Measurements from ENCODE around the gene TFCP2L1.

Gene TFCP2L1

GRCh38 chr2:121256720-121257479 lies 28.1 kb downstream of the TFCP2L1 start:
- no peak for DNase-seq (ENCODE audit: low read depth)
- no peak overlapping the region for H3K4me3 ChIP-seq (ENCODE audit: control insufficient read depth, low read depth, low read length)
- TF ChIP-seq CTCF (conservative IDR thresholded peaks at IDR 0.05; ENCODE audit: control insufficient read depth, insufficient read depth, low read depth, low read length), result no peak

- no peak overlapping the region for H3K4me3 ChIP-seq (ENCODE audit: control insufficient read depth, low read depth, low read length)
- TF ChIP-seq CTCF (conservative IDR thresholded peaks at IDR 0.05; ENCODE audit: control insufficient read depth, insufficient read depth, low read depth, low read length), result no peak
- no peak for DNase-seq (ENCODE audit: low read depth)
Observed at GRCh38 chr2:121255358-121255757, 29.6 kb downstream of the TFCP2L1 start.

GRCh38 chr2:121254748-121255147 lies 30.3 kb downstream of the TFCP2L1 start:
- no peak for TF ChIP-seq CTCF (conservative IDR thresholded peaks at IDR 0.05; ENCODE audit: control insufficient read depth, insufficient read depth, low read depth, low read length)
- no peak overlapping the region for H3K4me3 ChIP-seq (ENCODE audit: control insufficient read depth, low read depth, low read length)
- no peak for DNase-seq (ENCODE audit: low read depth)

- no peak overlapping the region for H3K4me3 ChIP-seq (ENCODE audit: control insufficient read depth, low read depth, low read length)
- TF ChIP-seq CTCF (conservative IDR thresholded peaks at IDR 0.05; ENCODE audit: control insufficient read depth, insufficient read depth, low read depth, low read length), result no peak
- DNase-seq (ENCODE audit: low read depth), result no peak
Observed at GRCh38 chr2:121253674-121254240, 31.2 kb downstream of the TFCP2L1 start.

- DNase-seq (ENCODE audit: low read depth), result no peak
- H3K4me3 ChIP-seq (ENCODE audit: control insufficient read depth, low read depth, low read length), result no peak overlapping the region
- no peak for TF ChIP-seq CTCF (conservative IDR thresholded peaks at IDR 0.05; ENCODE audit: control insufficient read depth, insufficient read depth, low read depth, low read length)
Observed at GRCh38 chr2:121253021-121253673, 31.9 kb downstream of the TFCP2L1 start.

- no peak for DNase-seq (ENCODE audit: low read depth)
- TF ChIP-seq CTCF (conservative IDR thresholded peaks at IDR 0.05; ENCODE audit: control insufficient read depth, insufficient read depth, low read depth, low read length), result no peak
- no peak overlapping the region for H3K4me3 ChIP-seq (ENCODE audit: control insufficient read depth, low read depth, low read length)
Observed at GRCh38 chr2:121251497-121251896, 33.5 kb downstream of the TFCP2L1 start.

Measured in fibroblast of mammary gland (primary cell).